H1 (cell line): ENCODE results near the gene ZNF70.

Experiments
- ATF3 ChIP-seq: IDR thresholded peaks from 2 replicates; pipeline ENCODE4 v1.6.1; 2011; ENCODE audit warnings: low read depth, mild to moderate bottlenecking, low read length; ENCODE audit not compliant: insufficient read depth
- EZH2 ChIP-seq: fragments of 200-600 bp; sonication (generic); IDR thresholded peaks from 2 replicates; pipeline ENCODE4 v1.7.1; 2012; ENCODE audit warnings: low read depth, mild to moderate bottlenecking, moderate library complexity, low read length, inconsistent platforms; ENCODE audit not compliant: severe bottlenecking
- PHF8 ChIP-seq: fragments of 200-600 bp; sonication (generic); conservative IDR thresholded peaks from 2 replicates; pipeline ENCODE4 v1.7.1; 2012; ENCODE audit warnings: low read depth, mild to moderate bottlenecking, inconsistent platforms, low read length, moderate library complexity
- POLR2A ChIP-seq, 2 experiments: IDR thresholded peaks; 1 replicate in 1 of 2; 2 replicates in 1 of 2; pipeline ENCODE4 v1.6.1; 2011; ENCODE audit warnings: low read depth in 2 of 2, low read length in 2 of 2, mild to moderate bottlenecking in 2 of 2; ENCODE audit errors: control extremely low read depth in 1 of 2
- SP1 ChIP-seq: IDR thresholded peaks from 2 replicates; pipeline ENCODE4 v1.6.1; 2011; ENCODE audit warnings: low read depth, low read length
- SP2 ChIP-seq: IDR thresholded peaks from 2 replicates; pipeline ENCODE4 v1.6.1; 2012; ENCODE audit warnings: mild to moderate bottlenecking, low read length, inconsistent platforms
- TF ChIP-seq, protein P1 (sequence below), 3 experiments: IDR thresholded peaks; 1 replicate in 2 of 3; 2 replicates in 1 of 3; pipeline versions ENCODE4 v1.5.1 to v1.6.1; 2011; ENCODE audit warnings: low read length in 3 of 3, mild to moderate bottlenecking in 3 of 3, inconsistent platforms in 2 of 3, low read depth in 1 of 3, moderate library complexity in 1 of 3; ENCODE audit not compliant: insufficient read depth in 1 of 3; ENCODE audit errors: control extremely low read depth in 1 of 3

- TF ChIP-seq, protein P1, sequence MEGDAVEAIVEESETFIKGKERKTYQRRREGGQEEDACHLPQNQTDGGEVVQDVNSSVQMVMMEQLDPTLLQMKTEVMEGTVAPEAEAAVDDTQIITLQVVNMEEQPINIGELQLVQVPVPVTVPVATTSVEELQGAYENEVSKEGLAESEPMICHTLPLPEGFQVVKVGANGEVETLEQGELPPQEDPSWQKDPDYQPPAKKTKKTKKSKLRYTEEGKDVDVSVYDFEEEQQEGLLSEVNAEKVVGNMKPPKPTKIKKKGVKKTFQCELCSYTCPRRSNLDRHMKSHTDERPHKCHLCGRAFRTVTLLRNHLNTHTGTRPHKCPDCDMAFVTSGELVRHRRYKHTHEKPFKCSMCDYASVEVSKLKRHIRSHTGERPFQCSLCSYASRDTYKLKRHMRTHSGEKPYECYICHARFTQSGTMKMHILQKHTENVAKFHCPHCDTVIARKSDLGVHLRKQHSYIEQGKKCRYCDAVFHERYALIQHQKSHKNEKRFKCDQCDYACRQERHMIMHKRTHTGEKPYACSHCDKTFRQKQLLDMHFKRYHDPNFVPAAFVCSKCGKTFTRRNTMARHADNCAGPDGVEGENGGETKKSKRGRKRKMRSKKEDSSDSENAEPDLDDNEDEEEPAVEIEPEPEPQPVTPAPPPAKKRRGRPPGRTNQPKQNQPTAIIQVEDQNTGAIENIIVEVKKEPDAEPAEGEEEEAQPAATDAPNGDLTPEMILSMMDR (IDR thresholded peaks at IDR 0.05; ENCODE audit: control extremely low read depth in 1 of 3, insufficient read depth in 1 of 3, low read depth in 1 of 3, low read length in 3 of 3) = no peak
- TF ChIP-seq POLR2A (IDR thresholded peaks at IDR 0.05; ENCODE audit: control extremely low read depth in 1 of 2, low read depth in 2 of 2, low read length in 2 of 2) = no peak
- TF ChIP-seq SP1 = no peak
- no peak for TF ChIP-seq PHF8
- TF ChIP-seq EZH2 = no peak
- no peak for TF ChIP-seq SP2
- no peak for TF ChIP-seq ATF3
Observed at GRCh38 chr22:23781511-23782183, 30.7 kb upstream of the ZNF70 start.
